Effector memory CD8-positive, alpha-beta T cell (primary cell): ENCODE data around the gene AUTS2.

Experiments used
- ATAC-seq: fragments of 150-1000 bp; cut with Tn5 transposase; replicated peaks from 2 replicates; pipeline ENCODE4 v1.10.0; 2021; ENCODE audit warnings: mild to moderate bottlenecking, moderate library complexity
- DNase-seq, 3 experiments: peaks; one replicate each; pipeline ENCODE4 v3.0.0; 2021
- H3K27ac Mint-ChIP-seq, 2 donors: one replicate each; pipeline ENCODE4 v1.8.0; 2022; ENCODE audit warnings: mild to moderate bottlenecking in 2 of 2, mixed read lengths in 2 of 2, moderate library complexity in 2 of 2
- H3K27me3 Mint-ChIP-seq, 2 donors: one replicate each; pipeline ENCODE4 v1.8.0; 2022; ENCODE audit warnings: mixed read lengths in 2 of 2
- H3K36me3 Mint-ChIP-seq: one replicate; pipeline ENCODE4 v1.8.0; 2022; ENCODE audit warnings: mild to moderate bottlenecking, moderate library complexity, mixed read lengths; ENCODE audit not compliant: insufficient read depth
- H3K4me1 Mint-ChIP-seq, 2 donors: one replicate each; pipeline ENCODE4 v1.8.0; 2022; ENCODE audit warnings: low read depth in 2 of 2, mixed read lengths in 2 of 2
- H3K4me3 Mint-ChIP-seq, 2 donors: one replicate each; pipeline ENCODE4 v1.8.0; 2022; ENCODE audit warnings: mild to moderate bottlenecking in 2 of 2, mixed read lengths in 2 of 2, moderate library complexity in 2 of 2
- H3K9me3 Mint-ChIP-seq, 2 donors: one replicate each; pipeline ENCODE4 v1.8.0; 2022; ENCODE audit warnings: mixed read lengths in 2 of 2

The AUTS2 gene

GRCh38 chr7:69622014-69622835, 23.9 kb downstream of the AUTS2 start:
- Mint-ChIP-seq H3K4me1 (no peaks in the 10 kb centered on the region), H3K36me3 (peaks cover 3% of the 10 kb centered on the region), H3K9me3 (no peaks in the 10 kb centered on the region), H3K4me3 (no peak overlapping the region), H3K27me3 (peaks cover 6 to 27% of the 10 kb centered on the region in 2 donors), H3K27ac (no peak overlapping the region)
- DNase-seq (no peak), ATAC-seq (no peak)

GRCh38 chr7:69622960-69623359, 24.7 kb downstream of the AUTS2 start:
- Mint-ChIP-seq H3K27ac (no peak overlapping the region), H3K4me3 (no peak overlapping the region), H3K36me3 (peaks cover 3% of the 10 kb centered on the region), H3K4me1 (no peaks in the 10 kb centered on the region), H3K27me3 (peaks cover 6 to 27% of the 10 kb centered on the region in 2 donors), H3K9me3 (no peaks in the 10 kb centered on the region)
- DNase-seq (no peak), ATAC-seq (no peak)

- no peak for ATAC-seq
- Mint-ChIP-seq H3K9me3 (no peaks in the 10 kb centered on the region), H3K4me3 (no peak overlapping the region)
Observed at GRCh38 chr7:69624435-69625230, 26.4 kb downstream of the AUTS2 start.

DNA sequence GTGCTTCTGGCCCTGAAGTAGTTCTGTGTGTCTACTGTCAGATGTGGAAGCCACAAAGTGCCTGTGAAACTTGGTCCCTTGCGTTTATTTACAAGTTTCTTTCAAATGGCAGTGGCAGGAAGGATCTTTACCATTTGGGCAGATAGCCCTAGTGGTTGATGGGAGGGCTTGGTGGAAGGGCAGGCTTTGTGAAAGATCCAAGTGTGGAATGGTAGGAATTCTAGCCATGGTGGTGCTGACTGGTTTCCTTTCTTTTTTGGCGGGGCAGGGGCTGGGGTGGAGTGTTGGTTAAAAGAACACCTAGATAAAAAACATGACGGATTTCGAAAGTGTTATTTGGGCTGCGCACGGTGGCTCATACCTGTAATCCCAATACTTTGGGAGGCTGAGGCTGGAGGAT, 27.0 kb downstream of the AUTS2 start:
- no peak overlapping the region for H3K27ac Mint-ChIP-seq
- ATAC-seq: no peak
- H3K4me1 Mint-ChIP-seq: peaks cover 0 to 4% of the 10 kb centered on the region in 2 donors
- peaks cover 3% of the 10 kb centered on the region for H3K36me3 Mint-ChIP-seq
- H3K9me3 Mint-ChIP-seq: no peaks in the 10 kb centered on the region
- peaks cover 11 to 30% of the 10 kb centered on the region in 2 donors for H3K27me3 Mint-ChIP-seq
- DNase-seq: no peak
- H3K4me3 Mint-ChIP-seq: no peak overlapping the region

More at GRCh38 chr7:69624435-69625230, 26.4 kb downstream of the AUTS2 start:
- Mint-ChIP-seq H3K27ac (no peak overlapping the region), H3K4me1 (peaks cover 0 to 4% of the 10 kb centered on the region in 2 donors), H3K27me3 (peaks cover 10 to 32% of the 10 kb centered on the region in 2 donors), H3K36me3 (peaks cover 3% of the 10 kb centered on the region)
- DNase-seq: no peak

- no peak overlapping the region for H3K4me3 Mint-ChIP-seq
- ATAC-seq (no peak), DNase-seq (no peak)
- peaks cover 3% of the 10 kb centered on the region for H3K36me3 Mint-ChIP-seq
- no peak overlapping the region for H3K27ac Mint-ChIP-seq
- H3K9me3 Mint-ChIP-seq: no peaks in the 10 kb centered on the region
- H3K27me3 Mint-ChIP-seq: peaks cover 11 to 26% of the 10 kb centered on the region in 2 donors
- H3K4me1 Mint-ChIP-seq: peaks cover 0 to 4% of the 10 kb centered on the region in 2 donors
Observed at GRCh38 chr7:69625798-69626197, 27.5 kb downstream of the AUTS2 start.

DNA sequence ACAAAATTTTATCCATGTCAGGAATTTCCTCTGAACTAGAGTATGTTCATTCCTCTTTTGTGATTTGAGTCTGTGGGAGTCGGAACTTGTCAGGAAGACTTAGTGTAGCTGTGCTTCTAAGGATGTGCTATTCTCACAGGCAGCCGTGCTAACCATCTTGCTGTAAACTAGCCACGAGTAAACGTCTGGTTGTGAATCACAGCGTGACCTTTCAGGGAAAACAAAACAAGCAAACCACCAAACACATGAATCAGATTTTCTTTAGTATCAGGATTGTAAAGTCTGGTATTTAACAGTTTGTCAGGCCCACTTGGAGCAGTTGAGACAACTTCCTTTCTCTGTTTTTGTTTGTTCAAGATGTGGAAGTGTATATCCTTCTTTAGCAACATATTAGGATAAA, 32.0 kb downstream of the AUTS2 start:
- Mint-ChIP-seq H3K36me3 (no peaks in the 10 kb centered on the region), H3K9me3 (no peaks in the 10 kb centered on the region), H3K27ac (no peak overlapping the region), H3K4me3 (no peak overlapping the region), H3K4me1 (peaks cover 0 to 4% of the 10 kb centered on the region in 2 donors), H3K27me3 (peaks cover 11 to 15% of the 10 kb centered on the region in 2 donors)
- no peak for DNase-seq
- ATAC-seq: no peak

- Mint-ChIP-seq H3K4me3 (no peak overlapping the region), H3K27ac (no peak overlapping the region), H3K4me1 (peaks cover 0 to 4% of the 10 kb centered on the region in 2 donors), H3K27me3 (peaks cover 5 to 13% of the 10 kb centered on the region in 2 donors), H3K9me3 (no peaks in the 10 kb centered on the region), H3K36me3 (no peaks in the 10 kb centered on the region)
- no peak for DNase-seq
- ATAC-seq: no peak
Observed at GRCh38 chr7:69631131-69631530, 32.9 kb downstream of the AUTS2 start.

GRCh38 chr7:69632280-69632679, 34.0 kb downstream of the AUTS2 start:
- Mint-ChIP-seq H3K27me3 (peaks cover 5 to 13% of the 10 kb centered on the region in 2 donors), H3K4me1 (peaks cover 0 to 4% of the 10 kb centered on the region in 2 donors), H3K9me3 (no peaks in the 10 kb centered on the region), H3K36me3 (no peaks in the 10 kb centered on the region), H3K4me3 (no peak overlapping the region), H3K27ac (no peak overlapping the region)
- no peak for DNase-seq
- ATAC-seq: no peak

GRCh38 chr7:69633122-69633831, 35.0 kb downstream of the AUTS2 start:
- no peak overlapping the region for H3K27ac Mint-ChIP-seq
- H3K27me3 Mint-ChIP-seq: peaks cover 5 to 13% of the 10 kb centered on the region in 2 donors
- DNase-seq: no peak
- no peak for ATAC-seq
- peaks cover 0 to 4% of the 10 kb centered on the region in 2 donors for H3K4me1 Mint-ChIP-seq
- no peaks in the 10 kb centered on the region for H3K36me3 Mint-ChIP-seq
- no peaks in the 10 kb centered on the region for H3K9me3 Mint-ChIP-seq
- no peak overlapping the region for H3K4me3 Mint-ChIP-seq

GRCh38 chr7:69635555-69636185, 37.4 kb downstream of the AUTS2 start:
- Mint-ChIP-seq H3K27me3 (no peaks in the 10 kb centered on the region), H3K4me1 (no peaks in the 10 kb centered on the region), H3K27ac (no peak overlapping the region), H3K4me3 (no peak overlapping the region), H3K36me3 (no peaks in the 10 kb centered on the region), H3K9me3 (no peaks in the 10 kb centered on the region)
- DNase-seq: no peak
- ATAC-seq: no peak

DNA sequence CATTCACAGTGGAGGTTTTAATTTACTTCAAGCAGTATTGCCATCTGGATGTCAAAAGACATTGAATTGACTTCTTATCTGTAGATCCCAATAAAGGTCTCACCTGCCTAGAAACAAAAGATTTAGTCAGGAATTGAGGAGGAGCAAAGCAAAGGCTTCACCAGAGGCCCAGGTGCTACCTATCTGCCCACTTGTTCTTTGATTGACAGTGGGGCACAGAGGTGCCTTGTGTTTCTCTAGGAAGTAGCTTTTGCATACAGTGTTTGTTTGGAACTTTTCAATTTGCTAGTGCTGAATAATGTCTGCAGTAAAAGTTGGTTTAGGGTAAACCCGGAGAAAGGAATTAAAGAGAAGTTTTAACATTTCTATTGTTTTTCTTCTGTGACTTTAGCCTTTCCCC, 40.4 kb downstream of the AUTS2 start:
- no peaks in the 10 kb centered on the region for H3K27me3 Mint-ChIP-seq
- H3K9me3 Mint-ChIP-seq: no peaks in the 10 kb centered on the region
- no peak overlapping the region for H3K27ac Mint-ChIP-seq
- no peaks in the 10 kb centered on the region for H3K4me1 Mint-ChIP-seq
- ATAC-seq (no peak), DNase-seq (no peak)
- H3K4me3 Mint-ChIP-seq: no peak overlapping the region
- no peaks in the 10 kb centered on the region for H3K36me3 Mint-ChIP-seq

GRCh38 chr7:69640216-69640615, 41.9 kb downstream of the AUTS2 start:
- Mint-ChIP-seq H3K36me3 (no peaks in the 10 kb centered on the region), H3K27me3 (no peaks in the 10 kb centered on the region), H3K27ac (no peak overlapping the region), H3K4me3 (no peak overlapping the region), H3K9me3 (no peaks in the 10 kb centered on the region), H3K4me1 (no peaks in the 10 kb centered on the region)
- DNase-seq (no peak), ATAC-seq (no peak)
